ENCODE data around the gene MBP.

MBP gene

GRCh38 chr18:77151033-77151771 is 18.6 kb upstream of the MBP start:
- DNase-seq, result no peak

GRCh38 chr18:77150588-77150987 is 18.0 kb upstream of the MBP start:
- no peak for DNase-seq

- no peak for DNase-seq
Observed at GRCh38 chr18:77148289-77148688, 15.7 kb upstream of the MBP start.

GRCh38 chr18:77147418-77147852 is 14.9 kb upstream of the MBP start:
- DNase-seq, result no peak

GRCh38 chr18:77146249-77147080 is 13.9 kb upstream of the MBP start:
- DNase-seq, result no peak

GRCh38 chr18:77145364-77145901 is 12.8 kb upstream of the MBP start:
- DNase-seq, result no peak

GRCh38 chr18:77144451-77145118 is 12.0 kb upstream of the MBP start:
- DNase-seq, result no peak

- DNase-seq, result no peak
Observed at GRCh38 chr18:77144046-77144445, 11.5 kb upstream of the MBP start.

GRCh38 chr18:77143196-77143595 is 10.6 kb upstream of the MBP start:
- no peak for DNase-seq

GRCh38 chr18:77141401-77142118 is 9.0 kb upstream of the MBP start:
- no peak for DNase-seq

- no peak for DNase-seq
Observed at GRCh38 chr18:77140439-77141109, 8.0 kb upstream of the MBP start.

- DNase-seq, result no peak
Observed at GRCh38 chr18:77140030-77140429, 7.4 kb upstream of the MBP start.

GRCh38 chr18:77139619-77140018 is 7.0 kb upstream of the MBP start:
- DNase-seq, result no peak

- DNase-seq, result no peak
Observed at GRCh38 chr18:77138270-77138669, 5.7 kb upstream of the MBP start.

GRCh38 chr18:77137851-77138250 is 5.3 kb upstream of the MBP start:
- no peak for DNase-seq

- DNase-seq, result no peak
Observed at GRCh38 chr18:77136871-77137665, 4.5 kb upstream of the MBP start.

GRCh38 chr18:77136076-77136718 is 3.6 kb upstream of the MBP start:
- no peak for DNase-seq

- no peak for DNase-seq
Observed at GRCh38 chr18:77135339-77136075, 2.9 kb upstream of the MBP start.

- no peak for DNase-seq
Observed at GRCh38 chr18:77134611-77135010, 2.0 kb upstream of the MBP start.
